ENCODE data around the gene PGA5. TPM values are rescaled to one million over a fixed set of nuclear protein-coding genes. Genes with fewer than 3 reads are reported as not detected.
"Not testable (repeated sequence)": the region's sequence is repeated elsewhere in the genome, so short reads cannot be mapped to it uniquely, and the experiment has no call there.

Gene PGA5
- total RNA-seq, 1 donor from 2014 or later = 0.18 TPM

- peak; percentile 46 for ATAC-seq
- not testable (repeated sequence) for DNase-seq (ENCODE audit: low spot score)
Measured at GRCh38 chr11:61222692-61223091, 18.3 kb upstream of the PGA5 start.

DNA sequence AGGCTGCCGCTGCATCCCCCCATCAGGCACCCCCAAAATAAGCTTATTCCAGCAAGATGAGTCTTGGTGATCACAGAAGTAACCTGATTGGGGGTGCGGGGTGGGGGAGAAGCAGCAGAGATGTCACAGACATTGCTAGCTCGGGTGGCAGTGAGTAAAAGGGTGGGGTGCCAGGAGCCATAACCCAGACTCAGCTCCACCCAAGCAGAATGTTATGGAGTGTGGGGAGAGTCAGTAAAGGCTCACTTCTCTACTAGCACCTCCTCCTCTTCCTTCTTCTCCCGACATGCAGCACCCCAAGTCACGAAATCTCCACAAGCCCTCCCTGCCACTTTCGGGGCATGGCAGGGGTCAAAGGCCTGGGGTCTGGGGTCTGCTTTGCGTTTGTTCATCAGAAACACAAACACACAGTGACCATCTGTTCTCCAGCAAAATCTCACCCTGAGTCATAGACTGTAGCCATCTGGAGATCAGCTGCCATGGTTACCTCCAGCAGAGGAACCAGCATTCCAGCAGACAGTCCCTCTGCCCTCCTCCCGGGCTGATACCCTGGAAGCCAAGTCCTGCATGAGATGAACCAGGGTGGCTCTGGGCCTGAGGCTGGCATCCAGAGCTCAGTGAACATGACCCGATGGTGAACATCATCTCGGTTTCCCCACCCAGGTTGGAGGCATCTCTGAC, 14.4 kb upstream of the PGA5 start:
- not testable (repeated sequence) for ATAC-seq; DNase-seq (ENCODE audit: low spot score)

GRCh38 chr11:61229458-61229857, 11.5 kb upstream of the PGA5 start:
- not testable (repeated sequence) for DNase-seq (ENCODE audit: low spot score); ATAC-seq

- not testable (repeated sequence) for DNase-seq (ENCODE audit: low spot score); ATAC-seq
Measured at GRCh38 chr11:61231033-61231432, 9.9 kb upstream of the PGA5 start.

DNA sequence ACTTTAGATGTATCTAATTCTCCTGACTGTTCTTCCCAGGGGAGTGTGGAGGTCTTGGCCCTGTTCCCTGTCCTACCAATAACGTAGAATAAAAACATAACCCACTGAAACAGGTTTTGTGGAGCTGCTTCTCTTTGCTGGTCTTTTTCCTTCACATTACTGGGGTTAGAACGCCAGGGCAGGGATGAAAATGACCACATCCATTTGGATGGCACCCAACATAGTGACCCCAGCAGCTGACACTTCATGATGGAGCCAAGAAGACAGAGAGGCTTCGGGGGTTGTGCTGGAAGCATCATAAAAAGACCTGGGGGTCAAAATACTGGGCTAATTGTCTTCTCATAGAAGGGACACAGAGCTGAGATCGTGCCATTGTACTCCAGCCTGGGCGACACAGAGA, 9.4 kb upstream of the PGA5 start:
- not testable (repeated sequence) for DNase-seq (ENCODE audit: low spot score); ATAC-seq

- DNase-seq (ENCODE audit: low spot score); ATAC-seq: not testable (repeated sequence)
Measured at GRCh38 chr11:61232548-61233145, 8.3 kb upstream of the PGA5 start.

DNA sequence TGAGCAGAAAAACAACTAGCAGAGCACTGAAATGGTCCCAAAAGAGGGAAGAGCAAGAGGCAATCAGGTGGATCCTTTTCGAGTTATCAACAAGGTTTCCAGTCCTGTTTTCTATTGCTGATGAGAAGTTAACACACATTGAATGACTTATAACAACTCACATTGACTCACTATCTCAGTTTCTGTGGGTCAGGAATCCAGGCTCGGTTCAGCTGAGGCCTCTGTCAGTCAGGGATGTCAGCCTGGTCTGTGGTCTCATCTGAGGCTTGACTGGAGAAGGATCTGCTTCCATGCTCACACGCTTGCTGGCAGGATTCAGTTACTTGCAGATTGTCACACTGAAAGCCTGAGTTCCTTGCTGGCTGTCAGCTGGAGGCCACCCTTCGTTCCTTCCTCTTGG, 3.8 kb upstream of the PGA5 start:
- DNase-seq (ENCODE audit: low spot score) = not testable (repeated sequence)

GRCh38 chr11:61240288-61240687, 687 bp upstream of the PGA5 start:
- not testable (repeated sequence) for DNase-seq (ENCODE audit: low spot score); ATAC-seq

More for the DNA sequence above, 3.8 kb upstream of the PGA5 start:
- ATAC-seq = not testable (repeated sequence)

DNA sequence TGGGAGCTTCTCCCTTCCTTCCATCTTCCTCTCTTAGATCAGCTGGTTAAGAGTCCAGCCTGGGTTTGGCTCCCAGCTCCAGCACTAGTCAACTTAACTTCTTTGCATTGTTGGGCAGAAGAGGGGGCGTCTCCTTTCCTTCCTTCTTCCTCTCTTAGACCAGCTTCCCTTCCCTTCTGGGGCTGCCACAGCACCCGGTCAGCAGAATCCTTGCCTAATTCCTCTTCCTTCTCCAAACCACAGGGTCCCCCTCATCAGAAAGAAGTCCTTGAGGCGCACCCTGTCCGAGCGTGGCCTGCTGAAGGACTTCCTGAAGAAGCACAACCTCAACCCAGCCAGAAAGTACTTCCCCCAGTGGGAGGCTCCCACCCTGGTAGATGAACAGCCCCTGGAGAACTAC, 551 bp downstream of the PGA5 start:
- not testable (repeated sequence) for DNase-seq (ENCODE audit: low spot score)
- peak; percentile 51 for ATAC-seq

GRCh38 chr11:61245284-61245964, 4.4 kb downstream of the PGA5 start:
- ATAC-seq; DNase-seq (ENCODE audit: low spot score): not testable (repeated sequence)

DNA sequence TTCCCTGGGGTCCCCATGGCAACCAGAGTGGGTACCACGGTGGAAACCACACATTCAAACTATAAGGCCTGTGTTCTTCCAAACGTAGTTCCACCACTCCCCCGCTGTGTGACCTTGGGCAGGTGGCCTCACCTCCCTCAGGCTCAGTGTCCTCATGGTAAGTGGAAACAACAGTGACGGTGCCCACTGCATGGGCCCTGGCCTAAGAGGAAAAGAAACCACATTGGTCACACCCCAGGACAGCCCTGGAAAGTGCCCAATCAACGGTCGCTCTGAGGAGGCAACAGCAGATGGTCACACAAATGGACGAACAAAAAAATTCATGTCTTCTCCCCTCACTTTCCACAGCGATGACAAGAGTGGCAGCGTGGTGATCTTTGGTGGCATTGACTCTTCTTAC, 7.1 kb downstream of the PGA5 start:
- not testable (repeated sequence) for DNase-seq (ENCODE audit: low spot score); ATAC-seq

- not testable (repeated sequence) for ATAC-seq; DNase-seq (ENCODE audit: low spot score)
Measured at GRCh38 chr11:61249201-61249600, 8.2 kb downstream of the PGA5 start.

DNA sequence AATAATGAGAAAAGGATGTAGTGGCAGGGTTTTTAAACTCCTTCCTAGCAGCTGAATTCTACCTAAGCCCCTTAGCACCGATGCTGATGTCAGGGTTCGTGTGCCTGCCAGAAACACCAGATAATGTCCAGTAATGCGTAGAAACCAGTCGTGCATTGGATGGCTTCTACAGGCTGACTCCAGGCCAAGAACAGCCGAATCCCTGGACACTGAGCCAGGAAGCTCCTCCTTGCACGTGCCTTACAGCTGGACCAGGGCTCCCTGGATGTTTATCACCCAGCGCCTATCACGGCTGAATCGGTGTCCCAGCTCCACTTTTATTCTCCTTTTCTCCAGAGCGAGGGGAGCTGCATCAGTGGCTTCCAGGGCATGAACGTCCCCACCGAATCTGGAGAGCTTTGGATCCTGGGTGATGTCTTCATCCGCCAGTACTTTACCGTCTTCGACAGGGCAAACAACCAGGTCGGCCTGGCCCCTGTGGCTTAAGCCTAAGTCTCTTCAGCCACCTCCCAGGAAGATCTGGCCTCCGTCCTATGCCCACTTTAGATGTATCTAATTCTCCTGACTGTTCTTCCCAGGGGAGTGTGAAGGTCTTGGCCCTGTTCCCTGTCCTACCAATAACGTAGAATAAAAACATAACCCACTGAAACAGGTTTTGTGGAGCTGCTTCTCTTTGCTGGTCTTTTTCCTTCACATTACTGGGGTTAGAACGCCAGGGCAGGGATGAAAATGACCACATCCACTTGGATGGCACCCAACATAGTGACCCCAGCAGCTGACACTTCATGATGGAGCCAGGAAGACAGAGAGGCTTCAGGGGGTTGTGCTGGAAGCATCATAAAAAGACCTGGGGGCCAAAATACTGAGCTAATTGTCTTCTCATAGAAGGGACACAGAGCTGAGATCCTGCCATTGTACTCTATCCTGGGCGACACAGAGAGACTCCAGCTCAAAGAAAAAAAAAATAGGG, 10.1 kb downstream of the PGA5 start:
- ATAC-seq; DNase-seq (ENCODE audit: low spot score): not testable (repeated sequence)

- DNase-seq (ENCODE audit: low spot score); ATAC-seq: not testable (repeated sequence)
Measured at GRCh38 chr11:61252332-61252731, 11.4 kb downstream of the PGA5 start.

GRCh38 chr11:61254403-61255025, 13.5 kb downstream of the PGA5 start:
- DNase-seq (ENCODE audit: low spot score) = peak; percentile 75
- peak; percentile 95 for ATAC-seq

- no peak for DNase-seq (ENCODE audit: low spot score)
- no peak for ATAC-seq
Measured at GRCh38 chr11:61256710-61257482, 15.9 kb downstream of the PGA5 start.

DNA sequence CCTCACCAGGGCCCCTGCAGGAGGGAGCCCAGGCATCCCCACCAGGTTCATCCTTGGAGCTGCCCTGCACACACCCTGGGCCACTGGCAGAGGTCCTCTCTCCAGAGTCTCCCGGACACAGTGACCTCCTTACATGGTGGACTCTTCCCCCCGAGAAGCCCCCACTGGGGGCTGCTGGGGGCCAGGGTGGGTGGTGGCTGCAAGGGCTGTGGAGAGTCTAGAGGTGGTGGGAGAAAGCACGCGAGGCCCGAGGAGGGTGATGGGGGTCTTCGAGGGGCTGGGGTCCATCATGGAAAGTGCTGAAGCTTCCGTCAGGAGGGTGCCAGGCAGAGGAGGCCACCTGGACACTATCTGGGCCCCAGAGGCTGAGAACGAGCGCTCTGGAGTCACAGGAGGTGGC, 17.6 kb downstream of the PGA5 start:
- DNase-seq (ENCODE audit: low spot score) = no peak
- ATAC-seq = no peak

- DNase-seq (ENCODE audit: low spot score) (no peak), ATAC-seq (no peak)
Measured at GRCh38 chr11:61259363-61259762, 18.4 kb downstream of the PGA5 start.

DNA sequence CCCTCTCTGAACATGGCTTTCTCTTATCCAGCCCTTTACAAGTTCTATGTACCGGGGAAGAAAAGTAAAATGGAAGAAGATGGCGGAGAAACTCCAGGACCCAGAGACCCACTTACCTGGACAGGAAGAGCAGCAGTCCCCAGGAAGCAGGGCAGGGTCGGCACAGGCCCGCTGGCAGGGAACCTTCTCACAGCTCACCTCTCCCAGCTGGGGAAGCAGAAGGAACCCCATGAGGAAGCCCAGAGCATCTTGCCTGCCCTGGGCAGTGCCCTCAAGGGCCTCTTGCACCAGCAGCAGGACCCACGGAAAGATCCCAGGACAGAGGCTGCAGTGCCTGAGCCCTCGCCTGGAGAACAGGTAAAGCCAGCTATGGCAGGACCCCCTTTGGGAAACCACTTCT, 23.4 kb downstream of the PGA5 start:
- DNase-seq (ENCODE audit: low spot score) = no peak

More for the DNA sequence above, 23.4 kb downstream of the PGA5 start:
- no peak for ATAC-seq
